ENCODE data around the gene LRGUK. TPM values are rescaled to one million over a fixed set of nuclear protein-coding genes. Genes with fewer than 3 reads are reported as not detected.

LRGUK gene
- polyA plus RNA-seq, 3 donors = 0.41 TPM; not detected in 2

GRCh38 chr7:134121632-134122139, 5.5 kb upstream of the LRGUK start:
- Histone ChIP-seq H4K20me1 (ENCODE audit: insufficient read depth, low read length) (no peaks in the 10 kb centered on the region), H3K4me3 (replicated peaks in 1 of 3; ENCODE audit: low read depth in 2 of 3, low read length in 3 of 3) (peak overlapping the region in 1 of 3 experiments; percentile 8), H3K9me3 (replicated peaks in 1 of 2; ENCODE audit: control insufficient read depth in 1 of 2, insufficient read depth in 1 of 2, low read length in 2 of 2) (peaks cover 0 to 5% of the 10 kb centered on the region in 2 donors), H3K27ac (ENCODE audit: low read depth in 1 of 2, low read length in 2 of 2) (no peak overlapping the region), H3K27me3 (ENCODE audit: control insufficient read depth in 2 of 2, insufficient read depth in 2 of 2, low read length in 2 of 2) (peaks cover 0 to 2% of the 10 kb centered on the region in 2 donors), H2AFZ (ENCODE audit: insufficient read depth, low read depth, low read length, poor library complexity, severe bottlenecking) (no peak overlapping the region), H3K9ac (ENCODE audit: insufficient read depth, low read length, poor library complexity, severe bottlenecking) (no peak overlapping the region), H3K36me3 (replicated peaks in 1 of 2; ENCODE audit: control insufficient read depth in 1 of 2, insufficient read depth in 2 of 2, low read length in 2 of 2) (no peaks in the 10 kb centered on the region), H3K4me1 (ENCODE audit: control insufficient read depth in 1 of 2, insufficient read depth in 2 of 2, low read length in 2 of 2) (peaks cover 18% of the 10 kb centered on the region in 2 donors), H3K79me2 (ENCODE audit: insufficient read depth, low read length) (no peaks in the 10 kb centered on the region), H3K4me2 (replicated peaks; ENCODE audit: extremely low read depth, low read length, poor library complexity, severe bottlenecking) (peak overlapping the region; percentile 41)
- Mint-ChIP-seq H3K4me3 (peak overlapping the region in 1 of 2 donors; percentile 62), H3K27me3 (ENCODE audit: low read depth in 3 of 3) (peaks cover 0 to 9% (median 4%) of the 10 kb centered on the region in 3 donors), H3K9me3 (peaks cover 0 to 3% (median under 1%) of the 10 kb centered on the region in 7 donors), H3K27ac (peak overlapping the region in 3 of 7 donors; percentile 26 to 43 (median 42)), H3K36me3 (no peaks in the 10 kb centered on the region), H3K4me1 (peaks cover 16% of the 10 kb centered on the region)
- intact Hi-C loops (cut with micrococcal nuclease) = no loop called here
- DNase-seq = peak in 2 of 3 donors; percentile 29 to 41
- no peak for TF ChIP-seq CTCF (IDR thresholded peaks at IDR 0.05)
- no CpG with 5 or more reads among the region's 3 CpGs for WGBS (ENCODE audit: insufficient coverage)

GRCh38 chr7:134122980-134123379, 4.2 kb upstream of the LRGUK start:
- Histone ChIP-seq H3K4me3 (replicated peaks in 1 of 3; ENCODE audit: low read depth in 2 of 3, low read length in 3 of 3) (no peak overlapping the region), H3K27ac (ENCODE audit: low read depth in 1 of 2, low read length in 2 of 2) (no peak overlapping the region), H3K79me2 (ENCODE audit: insufficient read depth, low read length) (no peaks in the 10 kb centered on the region), H3K4me1 (ENCODE audit: control insufficient read depth in 1 of 2, insufficient read depth in 2 of 2, low read length in 2 of 2) (peaks cover 29 to 31% of the 10 kb centered on the region in 2 donors), H3K27me3 (ENCODE audit: control insufficient read depth in 2 of 2, insufficient read depth in 2 of 2, low read length in 2 of 2) (peaks cover 0 to 2% of the 10 kb centered on the region in 2 donors), H3K4me2 (replicated peaks; ENCODE audit: extremely low read depth, low read length, poor library complexity, severe bottlenecking) (no peak overlapping the region), H3K9me3 (replicated peaks in 1 of 2; ENCODE audit: control insufficient read depth in 1 of 2, insufficient read depth in 1 of 2, low read length in 2 of 2) (peaks cover 0 to 5% of the 10 kb centered on the region in 2 donors), H3K9ac (ENCODE audit: insufficient read depth, low read length, poor library complexity, severe bottlenecking) (no peak overlapping the region), H2AFZ (ENCODE audit: insufficient read depth, low read depth, low read length, poor library complexity, severe bottlenecking) (no peak overlapping the region), H4K20me1 (ENCODE audit: insufficient read depth, low read length) (no peaks in the 10 kb centered on the region), H3K36me3 (replicated peaks in 1 of 2; ENCODE audit: control insufficient read depth in 1 of 2, insufficient read depth in 2 of 2, low read length in 2 of 2) (no peaks in the 10 kb centered on the region)
- TF ChIP-seq CTCF (IDR thresholded peaks at IDR 0.05) = no peak
- WGBS (ENCODE audit: insufficient coverage) = no CpG with 5 or more reads among the region's 2 CpGs
- H3K4me1 Mint-ChIP-seq = peaks cover 29% of the 10 kb centered on the region
- H3K27ac Mint-ChIP-seq = no peak overlapping the region
- peaks cover 0 to 3% (median 0%) of the 10 kb centered on the region in 7 donors for H3K9me3 Mint-ChIP-seq
- intact Hi-C loops (cut with micrococcal nuclease) = no loop called here
- no peak overlapping the region for H3K4me3 Mint-ChIP-seq
- no peaks in the 10 kb centered on the region for H3K36me3 Mint-ChIP-seq
- no peak for DNase-seq
- peaks cover 0 to 9% (median 6%) of the 10 kb centered on the region in 3 donors for H3K27me3 Mint-ChIP-seq (ENCODE audit: low read depth in 3 of 3)

All from CD14-positive monocyte (primary cell).